HCT116 (cell line): ENCODE data around the gene IER3IP1. TPM values are rescaled to one million over a fixed set of nuclear protein-coding genes. Genes with fewer than 3 reads are reported as not detected.

Experiments used
- ATAC-seq: fragments of 200-7000 bp; cut with Tn5 transposase; 2 replicates; pipeline ENCODE4 v1.9.1; 2020; ENCODE audit warnings: mild to moderate bottlenecking, moderate library complexity
- BruUV-seq: library from RNA; stranded (reverse); fragments of 400-500 nt; replicated peaks from 2 replicates; lab custom pipeline; 2021; lab: Mats Ljungman, UMichigan
- CTCF ChIA-PET: fragments of 300-600 bp; sonication (Branson Sonifier 250); formaldehyde crosslinking; loops from one replicate; lab custom pipeline; 2021; ENCODE audit warnings: antibody characterized with exemption; lab: Charles Lee
- POLR2A ChIA-PET: fragments of 300-600, 350-600 bp; sonication (Branson Sonifier 250); formaldehyde crosslinking; loops from one replicate; lab custom pipeline; 2021; ENCODE audit warnings: antibody characterized with exemption; lab: Charles Lee
- RAD21 ChIA-PET, 2 experiments: fragments of 300-600 bp; sonication (Branson Sonifier 250); formaldehyde crosslinking; loops; one replicate each; lab custom pipeline; 2023; ENCODE audit warnings: low total read pairs in 2 of 2; ENCODE audit not compliant: uncharacterized antibody in 2 of 2, unreplicated experiment in 2 of 2, low non-redundant PET in 1 of 2; lab: Charles Lee
- DNase-seq: peaks from one replicate; pipeline ENCODE4 v3.0.0-alpha.2; 2010; ENCODE audit warnings: low read depth, low spot score
- H2AFZ ChIP-seq: fragments of 200-600 bp; shearing (Covaris generic), sonication (generic); 2 replicates; pipeline ENCODE4 v1.6.1; 2017; ENCODE audit warnings: low read depth, mixed run types, mixed read lengths, antibody characterized with exemption, low read length; ENCODE audit not compliant: poor library complexity, severe bottlenecking
- H3K27ac ChIP-seq: 2 replicates; pipeline ENCODE4 v1.5.1; 2012; ENCODE audit warnings: low read depth, low read length
- H3K27me3 ChIP-seq: fragments of 200-600 bp; sonication (generic); 2 replicates; pipeline ENCODE4 v1.6.1; 2016; ENCODE audit warnings: mixed run types, low read length, mixed read lengths; ENCODE audit not compliant: insufficient read depth
- H3K36me3 ChIP-seq, 2 experiments: fragments of 200-500 bp in 1 of 2; fragments of 200-600 bp in 1 of 2; sonication (Bioruptor generic) in 1 of 2; sonication (generic) in 1 of 2; 2 replicates each; pipeline versions ENCODE4 v1.5.1 to v1.6.1; 2014 to 2016; ENCODE audit warnings: low read length in 2 of 2, inconsistent platforms in 1 of 2, mixed read lengths in 1 of 2, mixed run types in 1 of 2; ENCODE audit not compliant: insufficient read depth in 2 of 2, control insufficient read depth in 1 of 2
- H3K4me1 ChIP-seq, 2 experiments: fragments of 200-600 bp in 1 of 2; sonication (generic) in 1 of 2; 2 replicates each; pipeline versions ENCODE4 v1.5.1 to v1.6.1; 2012 to 2017; ENCODE audit warnings: low read length in 2 of 2, inconsistent platforms in 1 of 2, mild to moderate bottlenecking in 1 of 2, mixed read lengths in 1 of 2, mixed run types in 1 of 2, moderate library complexity in 1 of 2; ENCODE audit not compliant: insufficient read depth in 2 of 2, control insufficient read depth in 1 of 2
- H3K4me2 ChIP-seq: fragments of 200-600 bp; sonication (generic); 2 replicates; pipeline ENCODE4 v1.6.1; 2017; ENCODE audit warnings: mixed run types, low read length, mixed read lengths
- H3K4me3 ChIP-seq, 2 experiments: fragments of 200-600 bp in 1 of 2; sonication (generic) in 1 of 2; replicated peaks in 1 of 2; 2 replicates each; pipeline ENCODE4 v1.5.1; 2011 to 2016; ENCODE audit warnings: low read length in 2 of 2, control low read depth in 1 of 2, low read depth in 1 of 2, mild to moderate bottlenecking in 1 of 2, mixed read lengths in 1 of 2, mixed run types in 1 of 2
- H3K79me2 ChIP-seq: fragments of 200-600 bp; sonication (generic); 2 replicates; pipeline ENCODE4 v1.6.1; 2017; ENCODE audit warnings: mild to moderate bottlenecking, mixed run types, low read length, moderate library complexity, mixed read lengths; ENCODE audit not compliant: insufficient read depth
- H3K9ac ChIP-seq: fragments of 200-600 bp; sonication (generic); 2 replicates; pipeline ENCODE4 v1.6.1; 2016; ENCODE audit warnings: low read length, mixed read lengths
- H3K9me2 ChIP-seq: fragments of 200-600 bp; sonication (generic), shearing (Covaris generic); 2 replicates; pipeline ENCODE4 v1.6.1; 2017; ENCODE audit warnings: mixed run types, mild to moderate bottlenecking, moderate library complexity; ENCODE audit not compliant: insufficient read depth
- H3K9me3 ChIP-seq, 2 experiments: fragments of 200-500 bp in 1 of 2; fragments of 200-600 bp in 1 of 2; sonication (Bioruptor generic) in 1 of 2; sonication (generic) in 1 of 2; 2 replicates each; pipeline ENCODE4 v1.6.1; 2014 to 2017; ENCODE audit warnings: low read length in 2 of 2, mixed read lengths in 2 of 2, inconsistent platforms in 1 of 2, low read depth in 1 of 2, mild to moderate bottlenecking in 1 of 2, mixed run types in 1 of 2, moderate library complexity in 1 of 2; ENCODE audit not compliant: control insufficient read depth in 1 of 2, insufficient read depth in 1 of 2
- H4K20me1 ChIP-seq: fragments of 200-600 bp; sonication (generic), shearing (Covaris generic); 2 replicates; pipeline ENCODE4 v1.6.1; 2017; ENCODE audit warnings: mixed run types, mild to moderate bottlenecking, moderate library complexity; ENCODE audit not compliant: insufficient read depth
- ELF1 ChIP-seq: IDR thresholded peaks from 2 replicates; pipeline ENCODE4 v1.6.1; 2012; ENCODE audit warnings: low read depth, borderline replicate concordance
- EZH2 ChIP-seq: fragments of 200-600 bp; sonication (generic); IDR thresholded peaks from 2 replicates; pipeline ENCODE4 v1.6.1; 2017; ENCODE audit warnings: antibody characterized with exemption, mixed run types
- FOSL1 ChIP-seq: IDR thresholded peaks from 2 replicates; pipeline ENCODE4 v1.6.1; 2012; ENCODE audit warnings: low read depth
- MAX ChIP-seq: IDR thresholded peaks from 2 replicates; pipeline ENCODE4 v1.6.1; 2012
- POLR2A ChIP-seq: IDR thresholded peaks from 2 replicates; pipeline ENCODE4 v1.7.0; 2011; ENCODE audit warnings: borderline replicate concordance; ENCODE audit not compliant: insufficient read depth, insufficient read length; ENCODE audit errors: extremely low read depth
- RAD21 ChIP-seq: IDR thresholded peaks from 2 replicates; pipeline ENCODE4 v1.6.1; 2012; ENCODE audit warnings: low read depth, mild to moderate bottlenecking
- REST ChIP-seq: IDR thresholded peaks from 2 replicates; pipeline ENCODE4 v1.6.1; 2012; ENCODE audit warnings: low read depth
- SRF ChIP-seq: IDR thresholded peaks from 2 replicates; pipeline ENCODE4 v1.6.1; 2012; ENCODE audit warnings: low read depth
- YY1 ChIP-seq: IDR thresholded peaks from 2 replicates; pipeline ENCODE4 v1.6.1; 2011; ENCODE audit warnings: low read length, low read depth, moderate library complexity, mild to moderate bottlenecking; ENCODE audit not compliant: insufficient replicate concordance; ENCODE audit errors: extremely low read depth
- ZBTB33 ChIP-seq: IDR thresholded peaks from 2 replicates; pipeline ENCODE4 v1.6.1; 2011; ENCODE audit warnings: mild to moderate bottlenecking, low read length, moderate library complexity; ENCODE audit not compliant: insufficient replicate concordance; ENCODE audit errors: extremely low read depth
- ZFX ChIP-seq: fragments of 450-650 bp; IDR thresholded peaks from 2 replicates; pipeline ENCODE4 v1.6.1; 2017
- intact Hi-C: fragments of 100-400 bp; cut with micrococcal nuclease; formaldehyde crosslinking; loops from 2 replicates; pipeline ENCODE4 v1.10.0; 2022
- total RNA-seq: library from RNA; stranded (reverse); gene quantifications from one replicate; pipeline ENCODE4 v1.2.1, GENCODE V29; 2021; ENCODE audit not compliant: unreplicated experiment

The IER3IP1 gene
- total RNA-seq, 1 experiment from 2014 or later: 12.0 TPM

GRCh38 chr18:47149457-47150028 is 26.6 kb downstream of the IER3IP1 start:
- no peaks in the 10 kb centered on the region for H3K9me2 ChIP-seq
- H4K20me1 ChIP-seq: no peaks in the 10 kb centered on the region
- H3K36me3 ChIP-seq: peaks cover 3 to 7% of the 10 kb centered on the region in 2 experiments; a peak in 1 of 4 replicates
- TF ChIP-seq REST (no peak), EZH2 (no peak), MAX (no peak), ZBTB33 (no peak), YY1 (no peak), FOSL1 (no peak), SRF (no peak), POLR2A (no peak), RAD21 (no peak), ZFX (no peak), ELF1 (no peak)
- no peak overlapping the region for H2AFZ ChIP-seq
- peaks cover 51% of the 10 kb centered on the region for H3K79me2 ChIP-seq
- peak overlapping the region; percentile 69 for H3K27ac ChIP-seq
- no peaks in the 10 kb centered on the region for H3K9me3 ChIP-seq
- peaks cover 8 to 16% of the 10 kb centered on the region in 2 experiments; a peak in 2 of 4 replicates for H3K4me1 ChIP-seq
- H3K9ac ChIP-seq: peak overlapping the region; percentile 81
- ATAC-seq: no peak
- H3K4me2 ChIP-seq: peak overlapping the region; percentile 97
- H3K4me3 ChIP-seq: peak overlapping the region; percentile 81 to 90
- no peaks in the 10 kb centered on the region for H3K27me3 ChIP-seq
- ChIA-PET POLR2A (no interaction called here), RAD21 (no interaction called here), CTCF (interaction anchor here (1.3 kb wide), 1 partner anchor 13 kb away, joined by 3 read pairs; no protein-coding TSS in a partner anchor)
- intact Hi-C loops: loop anchor here (10.0 kb wide), 1 partner anchor 855 kb away; no protein-coding TSS in a partner anchor
- no peak for DNase-seq
- BruUV-seq: no TSS peak
